GM18505 (cell line): ENCODE data around the gene PRCC.

Source experiments
- ATAC-seq: cut with Tn5 transposase; IDR thresholded peaks from one replicate; pipeline ENCODE4 v1.9.1; 2021; ENCODE audit not compliant: unreplicated experiment
- POLR2A ChIP-seq: IDR thresholded peaks from 4 replicates; pipeline ENCODE4 v1.6.1; 2011; ENCODE audit warnings: borderline replicate concordance; ENCODE audit not compliant: insufficient read depth, insufficient read length; ENCODE audit errors: extremely low read depth

Gene PRCC

GRCh38 chr1:156805766-156806511, 38.6 kb downstream of the PRCC start:
- TF ChIP-seq POLR2A, result no peak
- no peak for ATAC-seq

DNA sequence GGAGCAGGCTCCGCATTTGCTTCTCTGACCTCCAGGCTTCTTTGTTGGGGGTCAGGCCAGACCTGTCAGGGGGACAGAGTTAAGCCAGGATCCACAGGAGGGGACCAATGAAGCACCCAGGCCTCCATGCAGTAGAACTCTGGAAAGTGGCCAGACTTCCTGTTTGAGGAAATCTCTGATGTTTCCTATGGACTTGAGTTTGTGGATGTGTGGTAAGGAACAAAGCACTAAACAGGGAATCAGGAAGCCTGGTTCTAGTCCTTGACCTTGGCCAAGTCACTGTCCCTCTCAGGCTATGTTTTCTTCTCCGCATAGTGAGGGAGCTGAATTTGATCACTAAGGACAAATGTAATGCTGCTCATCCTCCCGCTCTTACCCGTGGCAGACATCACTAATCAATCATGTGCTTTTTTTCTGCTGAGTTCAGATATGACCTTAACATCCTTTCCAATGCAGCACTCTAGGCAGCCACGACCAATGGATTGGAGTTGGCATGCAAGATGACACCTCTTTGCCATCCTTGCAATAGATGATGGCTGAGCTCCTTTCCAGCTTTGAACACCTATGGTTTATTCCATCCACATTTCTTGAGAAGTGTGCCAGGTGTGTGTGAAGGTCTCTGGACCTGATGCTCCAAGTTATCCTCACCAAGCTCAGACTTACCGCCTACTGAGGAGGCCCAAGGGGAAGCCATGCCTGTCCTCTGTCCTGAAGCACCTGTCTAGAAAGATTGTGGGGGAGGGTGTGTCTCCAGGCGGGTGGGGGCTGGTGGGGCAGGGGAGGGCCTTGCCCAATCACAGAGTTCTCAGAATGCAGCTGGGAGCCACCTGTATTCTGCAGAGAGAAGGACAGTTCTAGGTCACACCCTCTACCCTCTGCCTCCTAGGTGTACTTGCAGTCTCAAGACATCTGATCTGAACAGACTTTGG, 39.4 kb downstream of the PRCC start:
- TF ChIP-seq POLR2A, result no peak
- no peak for ATAC-seq

GRCh38 chr1:156807627-156808026, 40.3 kb downstream of the PRCC start:
- TF ChIP-seq POLR2A, result no peak

DNA sequence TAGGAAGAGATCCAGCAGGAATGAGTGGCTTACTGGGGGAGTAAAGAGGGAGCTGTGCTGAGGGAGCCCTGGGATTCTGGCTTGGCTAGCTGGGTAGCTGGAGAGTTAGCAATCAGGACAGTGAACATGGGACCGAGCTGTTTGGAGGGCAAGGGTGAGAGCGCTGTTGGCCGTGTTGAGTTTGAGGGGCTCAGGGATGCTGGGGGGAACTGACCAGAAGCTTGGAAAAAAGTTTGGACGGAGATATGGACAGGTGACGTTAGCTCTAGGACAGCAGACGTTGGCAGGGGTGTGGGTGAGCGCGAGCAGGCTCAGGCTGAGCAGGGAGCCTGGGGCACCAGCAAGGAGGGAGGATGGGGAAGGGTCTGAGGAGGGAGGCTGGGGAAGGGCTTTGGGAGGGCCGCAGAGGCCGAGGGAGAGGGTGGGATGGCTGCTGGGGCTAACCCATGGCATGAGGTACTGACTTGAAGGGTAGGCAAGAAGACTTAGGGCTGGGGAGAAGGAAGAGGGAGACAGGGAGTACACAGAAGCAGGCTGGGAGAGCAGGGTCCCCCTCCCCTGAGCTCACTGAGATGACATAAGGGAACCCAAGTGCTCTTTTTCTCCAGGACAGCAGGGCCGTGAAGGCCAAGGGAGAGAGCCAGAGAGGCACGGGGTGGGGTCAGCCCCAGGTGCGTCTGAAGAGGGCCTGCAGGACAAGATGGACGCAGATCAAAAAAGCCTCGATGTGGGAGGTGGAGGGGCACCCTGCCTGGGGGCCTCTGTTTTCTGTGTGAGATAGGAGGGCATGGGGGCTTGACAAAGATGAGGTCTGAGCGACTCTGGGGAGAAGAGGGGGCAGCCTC, 41.1 kb downstream of the PRCC start:
- ATAC-seq, result no peak
- no peak for TF ChIP-seq POLR2A

More at GRCh38 chr1:156807627-156808026, 40.3 kb downstream of the PRCC start:
- ATAC-seq, result no peak

DNA sequence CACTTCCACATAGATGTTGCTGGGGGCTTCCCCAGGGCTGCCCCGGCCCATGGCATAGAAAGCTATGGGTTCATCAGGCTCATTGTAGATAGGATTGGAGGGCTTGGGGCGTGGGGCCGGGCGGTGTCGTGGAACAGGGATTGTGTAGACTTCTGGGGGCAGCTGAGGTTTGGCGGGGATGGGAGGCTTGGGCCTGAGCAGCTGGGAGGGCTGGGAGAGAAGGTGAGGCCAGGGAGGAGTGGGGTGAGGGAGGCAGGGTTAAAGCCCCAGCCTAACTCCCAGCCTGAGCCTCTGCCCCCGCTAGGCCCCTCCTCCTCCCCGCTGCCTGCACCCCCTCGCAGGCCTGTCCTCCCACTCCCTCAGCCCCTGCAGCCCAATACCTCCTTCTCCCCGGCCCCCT, 41.9 kb downstream of the PRCC start:
- no peak for ATAC-seq
- no peak for TF ChIP-seq POLR2A

GRCh38 chr1:156809711-156810366, 42.5 kb downstream of the PRCC start:
- ATAC-seq, result no peak
- TF ChIP-seq POLR2A, result no peak

DNA sequence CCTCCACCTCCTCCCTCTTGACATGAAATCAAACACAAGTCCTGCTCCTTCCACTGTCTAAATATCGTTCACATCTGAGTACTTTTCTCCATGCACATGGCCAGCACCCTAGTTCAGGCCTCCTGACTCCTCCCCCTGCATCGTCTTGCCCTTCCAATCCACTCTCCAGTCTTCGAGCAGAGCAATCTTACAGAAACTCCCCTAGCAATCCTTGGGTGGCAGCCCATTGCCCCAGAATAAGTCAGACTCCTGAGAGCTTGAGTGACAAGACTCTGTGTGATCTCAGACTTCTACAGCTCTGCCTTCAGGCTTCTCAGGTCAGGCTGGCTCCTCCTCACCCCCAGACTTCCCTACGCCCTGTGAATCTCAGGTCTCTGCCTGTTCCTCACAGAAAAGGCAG, 43.8 kb downstream of the PRCC start:
- no peak for ATAC-seq
- no peak for TF ChIP-seq POLR2A

GRCh38 chr1:156812293-156812990, 45.1 kb downstream of the PRCC start:
- ATAC-seq, result no peak
- no peak for TF ChIP-seq POLR2A

DNA sequence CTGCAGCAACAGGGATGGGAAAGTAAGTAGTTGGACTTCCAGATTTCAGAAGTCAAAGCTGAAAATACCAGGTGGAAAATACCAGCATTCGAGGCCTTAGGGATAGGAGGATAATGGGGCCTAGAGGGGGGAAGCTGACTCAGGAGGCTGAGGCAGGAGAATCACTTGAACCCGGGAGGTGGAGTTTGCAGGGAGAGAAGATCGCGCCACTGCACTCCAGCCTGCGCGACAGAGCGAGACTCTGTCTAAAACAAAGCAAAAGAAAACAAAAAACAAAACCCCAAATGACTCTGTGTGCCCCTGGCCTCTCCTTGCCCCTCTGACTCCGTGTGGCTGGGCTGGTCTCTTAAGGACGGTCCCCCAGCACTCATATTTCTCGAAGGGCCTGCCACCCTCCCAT, 46.0 kb downstream of the PRCC start:
- no peak for TF ChIP-seq POLR2A
- ATAC-seq, result no peak

GRCh38 chr1:156813750-156814570, 46.6 kb downstream of the PRCC start:
- ATAC-seq, result no peak
- no peak for TF ChIP-seq POLR2A

- TF ChIP-seq POLR2A, result no peak
- ATAC-seq, result no peak
Measured at GRCh38 chr1:156814571-156815260, 47.4 kb downstream of the PRCC start.
